ENCODE results near the gene HEATR5A. TPM values are rescaled to one million over a fixed set of nuclear protein-coding genes. Genes with fewer than 3 reads are reported as not detected.

The HEATR5A gene
- total RNA-seq, 4 donors from 2014 or later, result 14.2 to 26.6 (median 17.0) TPM

- intact Hi-C loops (cut with DNase I), result no loop called here
- H3K27me3 ChIP-seq, result no peaks in the 10 kb centered on the region
- H3K9me3 ChIP-seq, result no peaks in the 10 kb centered on the region
- H3K27ac ChIP-seq, result no peak overlapping the region
- H3K36me3 ChIP-seq, result no peaks in the 10 kb centered on the region
- no peak for DNase-seq
- H3K4me3 ChIP-seq, result no peak overlapping the region
- WGBS, 2 donors, result 86% methylated on average over 6 to 7 of the region's 12 CpGs
- no peaks in the 10 kb centered on the region for H3K4me1 ChIP-seq
- TF ChIP-seq POLR2A (IDR thresholded peaks at IDR 0.05), result no peak
- TF ChIP-seq CTCF (IDR thresholded peaks at IDR 0.05), result peak in 4 of 6 experiments; percentile 22 to 47 (median 27)
These were observed 133.7 kb downstream of the HEATR5A start for GRCh38 chr14:31286456-31287293.

- peak overlapping the region in 1 of 4 donors; percentile 21 for H3K27ac ChIP-seq
- H3K9me3 ChIP-seq, result no peaks in the 10 kb centered on the region
- no peak for TF ChIP-seq CTCF (IDR thresholded peaks at IDR 0.05)
- TF ChIP-seq POLR2A (IDR thresholded peaks at IDR 0.05), result no peak
- DNase-seq, result no peak
- H3K27me3 ChIP-seq, result no peaks in the 10 kb centered on the region
- H3K4me1 ChIP-seq, result no peaks in the 10 kb centered on the region
- WGBS, 2 donors, result 50 to 56% methylated on average over 3 of the region's 3 CpGs
- intact Hi-C loops (cut with DNase I), result no loop called here
- no peak overlapping the region for H3K4me3 ChIP-seq
- H3K36me3 ChIP-seq, result no peaks in the 10 kb centered on the region
These were observed 136.6 kb downstream of the HEATR5A start for GRCh38 chr14:31283578-31284252.

- TF ChIP-seq CTCF (IDR thresholded peaks at IDR 0.05) (no peak), POLR2A (IDR thresholded peaks at IDR 0.05) (no peak)
- DNase-seq, result no peak
- H3K9me3 ChIP-seq, result no peaks in the 10 kb centered on the region
- intact Hi-C loops (cut with DNase I), result no loop called here
- no peaks in the 10 kb centered on the region for H3K27me3 ChIP-seq
- 82 to 89% methylated on average over 1 of the region's 1 CpG for WGBS, 2 donors
- H3K4me1 ChIP-seq, result no peaks in the 10 kb centered on the region
- H3K27ac ChIP-seq, result no peak overlapping the region
- H3K4me3 ChIP-seq, result no peak overlapping the region
- H3K36me3 ChIP-seq, result no peaks in the 10 kb centered on the region
These were observed 137.2 kb downstream of the HEATR5A start for GRCh38 chr14:31283153-31283552.

GRCh38 chr14:31280871-31281220 lies 139.5 kb downstream of the HEATR5A start:
- no peaks in the 10 kb centered on the region for H3K27me3 ChIP-seq
- DNase-seq, result no peak
- no peaks in the 10 kb centered on the region for H3K4me1 ChIP-seq
- WGBS, 2 donors, result 78 to 88% methylated on average over 3 of the region's 3 CpGs
- H3K27ac ChIP-seq, result no peak overlapping the region
- intact Hi-C loops (cut with DNase I), result no loop called here
- H3K36me3 ChIP-seq, result no peaks in the 10 kb centered on the region
- no peak overlapping the region for H3K4me3 ChIP-seq
- TF ChIP-seq CTCF (IDR thresholded peaks at IDR 0.05), result no peak
- TF ChIP-seq POLR2A (IDR thresholded peaks at IDR 0.05), result no peak
- H3K9me3 ChIP-seq, result no peaks in the 10 kb centered on the region

- no peaks in the 10 kb centered on the region for H3K36me3 ChIP-seq
- H3K4me3 ChIP-seq, result no peak overlapping the region
- H3K27me3 ChIP-seq, result no peaks in the 10 kb centered on the region
- H3K9me3 ChIP-seq, result no peaks in the 10 kb centered on the region
- TF ChIP-seq POLR2A (IDR thresholded peaks at IDR 0.05) (no peak), CTCF (IDR thresholded peaks at IDR 0.05) (no peak)
- H3K4me1 ChIP-seq, result no peaks in the 10 kb centered on the region
- H3K27ac ChIP-seq, result no peak overlapping the region
- intact Hi-C loops (cut with DNase I), result no loop called here
- 85 to 86% methylated on average over 4 of the region's 4 CpGs for WGBS, 2 donors
- DNase-seq, result no peak
These were observed 140.0 kb downstream of the HEATR5A start for GRCh38 chr14:31280132-31280870.

Data from esophagus squamous epithelium (tissue), 5 donors.